Ovary (tissue), 9 donors: Measurements from ENCODE around the gene ANKRD33. TPM values are rescaled to one million over a fixed set of nuclear protein-coding genes. Genes with fewer than 3 reads are reported as not detected.

ENCODE experiments used
- DNase-seq, 5 donors: peaks; one replicate each; pipeline ENCODE4 v3.0.0-alpha.2; 2019 to 2020
- H3K27ac ChIP-seq, 2 donors: fragments of 200-600 bp; one replicate each; pipeline versions ENCODE4 v1.5.1 to v1.8.0; 2019 to 2022
- H3K27me3 ChIP-seq: fragments of 200-600 bp; one replicate; pipeline ENCODE4 v1.8.0; 2022
- H3K36me3 ChIP-seq: fragments of 200-600 bp; sonication (generic); one replicate; pipeline ENCODE4 v1.5.1; 2019
- H3K4me1 ChIP-seq: one replicate; pipeline ENCODE4 v1.8.1; 2013; ENCODE audit warnings: mild to moderate bottlenecking, moderate library complexity; ENCODE audit not compliant: insufficient read depth
- H3K4me3 ChIP-seq: fragments of 200-600 bp; sonication (generic); one replicate; pipeline ENCODE4 v1.5.1; 2017
- H3K9me3 ChIP-seq, 2 donors: fragments of 200-600 bp in 1 of 2; sonication (generic) in 1 of 2; one replicate each; pipeline versions ENCODE4 v1.5.1 to v1.8.1; 2013 to 2019; ENCODE audit warnings: mild to moderate bottlenecking in 1 of 2, moderate library complexity in 1 of 2
- EP300 ChIP-seq: sonication (generic); formaldehyde crosslinking; IDR thresholded peaks from one replicate; pipeline ENCODE4 v1.6.1; 2017; ENCODE audit warnings: antibody characterized with exemption
- POLR2A ChIP-seq: fragments of 450-650 bp; IDR thresholded peaks from one replicate; pipeline ENCODE4 v1.6.1; 2017; ENCODE audit warnings: antibody characterized with exemption, mild to moderate bottlenecking, moderate library complexity
- WGBS, 3 donors: extraction: QIAGEN DNeasy Blood & Tissue Kit in 1 of 3; methylation state at CpG; one replicate each; pipeline versions ENCODE4 v1.1.5 to v1.1.7; 2013 to 2017; 5-methylcytosine and 5-hydroxymethylcytosine counted together
- intact Hi-C, 4 donors: fragments of 100-400 bp; cut with DNase I; formaldehyde crosslinking; loops; one replicate each; pipeline versions ENCODE4 v1.11.0 to v1.15.1; 2022 to 2023
- polyA plus RNA-seq, 2 donors: library from polyadenylated mRNA; stranded (reverse); fragments of 200-250 nt in 1 of 2; fragments of 350-450 nt in 1 of 2; fragmentation: Illumina TruSeq in 1 of 2; extraction: RNeasy Lipid Tissue Mini Kit (QIAGEN cat#74804) in 1 of 2; gene quantifications; one replicate each; pipeline ENCODE4 v1.2.3, GENCODE V29; 2013 to 2014
- total RNA-seq, 7 donors: library from RNA; depleted of rRNA in 2 of 7; stranded (reverse); fragments of >200 nt in 2 of 7; fragmentation: NEBNext Ultra II Directional in 3 of 7; extraction: Animal tissue kit (Norgen Biotek cat#: 25700) in 3 of 7; gene quantifications; one replicate each; pipeline versions ENCODE4 v1.1.0 to v1.2.4, GENCODE V29; 2016 to 2023
- TF ChIP-seq, protein P1 (sequence below), 3 donors: fragments of 450-650 bp in 2 of 3; fragments of 200-600 bp in 1 of 3; IDR thresholded peaks; one replicate each; pipeline versions ENCODE4 v1.5.1 to v1.8.0; 2016 to 2022; ENCODE audit warnings: antibody characterized with exemption in 3 of 3, mild to moderate bottlenecking in 1 of 3
- donor health status: DM: no; HTN: no; CAD: no; lungs with moderate emphysema.
- donor health status: DM: no; HTN: no; CAD: no.
- donor health status: Bipolar disorder and iron deficiency.
- donor health status: DM: yes; HTN: yes; CAD: no.
- donor health status: DM: no; HTN: no; CAD: no.
- donor health status: DM: yes; HTN: yes; CAD: no.

Gene ANKRD33
- total and polyA plus RNA-seq, 9 donors = not detected

GRCh38 chr12:51850081-51850964 lies 37.6 kb upstream of the ANKRD33 start:
- WGBS, 3 donors = 65 to 77% (median 71%) methylated on average over 8 of the region's 8 CpGs
- intact Hi-C loops = no loop called here

DNA sequence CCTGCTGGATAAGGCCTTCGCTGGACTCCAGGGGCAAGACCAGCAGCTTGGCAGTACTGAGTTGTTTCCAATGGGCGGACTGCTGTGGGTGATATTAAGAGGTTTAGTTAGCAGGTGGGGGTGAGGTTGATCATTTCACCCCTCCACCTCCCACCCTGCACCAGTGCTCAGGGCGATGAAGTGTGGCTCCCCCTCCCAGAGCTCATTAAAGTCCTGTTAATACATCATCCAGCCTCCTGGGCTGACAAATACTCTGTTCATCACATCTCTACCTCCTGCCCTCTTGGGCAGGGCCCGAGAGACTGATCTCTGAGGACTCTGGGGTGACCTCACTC lies 37.0 kb upstream of the ANKRD33 start:
- H3K4me1 ChIP-seq = peaks cover 2% of the 10 kb centered on the region
- 64 to 78% (median 65%) methylated on average over 4 of the region's 4 CpGs for WGBS, 3 donors
- no peak overlapping the region for H3K27ac ChIP-seq

More at GRCh38 chr12:51850081-51850964, 37.6 kb upstream of the ANKRD33 start:
- Histone ChIP-seq H3K4me3 (no peak overlapping the region), H3K27me3 (no peaks in the 10 kb centered on the region), H3K4me1 (peaks cover 2% of the 10 kb centered on the region), H3K36me3 (no peaks in the 10 kb centered on the region), H3K27ac (no peak overlapping the region), H3K9me3 (no peaks in the 10 kb centered on the region)
- DNase-seq = no peak
- TF ChIP-seq EP300 (no peak), POLR2A (no peak)
- TF ChIP-seq, protein P1, sequence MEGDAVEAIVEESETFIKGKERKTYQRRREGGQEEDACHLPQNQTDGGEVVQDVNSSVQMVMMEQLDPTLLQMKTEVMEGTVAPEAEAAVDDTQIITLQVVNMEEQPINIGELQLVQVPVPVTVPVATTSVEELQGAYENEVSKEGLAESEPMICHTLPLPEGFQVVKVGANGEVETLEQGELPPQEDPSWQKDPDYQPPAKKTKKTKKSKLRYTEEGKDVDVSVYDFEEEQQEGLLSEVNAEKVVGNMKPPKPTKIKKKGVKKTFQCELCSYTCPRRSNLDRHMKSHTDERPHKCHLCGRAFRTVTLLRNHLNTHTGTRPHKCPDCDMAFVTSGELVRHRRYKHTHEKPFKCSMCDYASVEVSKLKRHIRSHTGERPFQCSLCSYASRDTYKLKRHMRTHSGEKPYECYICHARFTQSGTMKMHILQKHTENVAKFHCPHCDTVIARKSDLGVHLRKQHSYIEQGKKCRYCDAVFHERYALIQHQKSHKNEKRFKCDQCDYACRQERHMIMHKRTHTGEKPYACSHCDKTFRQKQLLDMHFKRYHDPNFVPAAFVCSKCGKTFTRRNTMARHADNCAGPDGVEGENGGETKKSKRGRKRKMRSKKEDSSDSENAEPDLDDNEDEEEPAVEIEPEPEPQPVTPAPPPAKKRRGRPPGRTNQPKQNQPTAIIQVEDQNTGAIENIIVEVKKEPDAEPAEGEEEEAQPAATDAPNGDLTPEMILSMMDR (IDR thresholded peaks at IDR 0.05) = no peak

DNA sequence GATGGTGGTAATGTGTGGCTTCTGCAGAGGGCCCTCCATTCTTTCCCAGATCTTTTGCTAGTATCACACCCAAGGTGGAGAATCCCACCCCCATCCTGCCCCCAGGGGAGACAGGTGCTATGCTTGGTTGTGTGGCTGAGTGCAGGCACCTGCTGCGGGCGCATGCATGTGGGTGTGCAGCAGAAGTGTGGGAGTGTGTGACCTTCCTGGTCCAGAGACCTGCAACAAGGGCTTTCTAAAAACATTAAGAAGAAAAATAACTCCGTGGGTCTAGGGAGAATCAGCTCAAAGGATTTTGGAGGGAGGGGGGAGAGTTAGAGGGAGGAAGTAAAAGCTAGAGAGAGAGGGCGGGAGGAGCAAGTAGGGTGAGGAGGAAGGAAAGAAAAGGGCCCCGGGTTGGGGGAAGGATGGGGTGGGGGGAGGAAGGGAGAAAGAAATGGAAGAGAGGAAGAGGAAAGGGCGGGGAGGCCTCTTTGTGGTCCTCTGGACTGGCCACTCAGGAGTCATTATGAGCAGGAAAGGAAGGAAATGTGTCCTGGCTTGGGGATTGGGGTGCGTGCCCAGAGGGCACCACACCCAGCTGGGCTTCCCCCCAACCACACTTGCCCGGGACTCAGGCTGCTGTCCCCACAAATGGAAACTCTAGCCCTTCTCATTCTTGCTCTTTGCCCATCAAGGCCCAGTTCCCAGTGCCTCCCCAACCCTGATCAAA lies 36.3 kb upstream of the ANKRD33 start:
- WGBS, 3 donors = 50 to 52% (median 51%) methylated on average over 8 of the region's 8 CpGs
- Histone ChIP-seq H3K36me3 (no peaks in the 10 kb centered on the region), H3K4me3 (no peak overlapping the region), H3K9me3 (no peaks in the 10 kb centered on the region), H3K27ac (no peak overlapping the region), H3K4me1 (peaks cover 2% of the 10 kb centered on the region), H3K27me3 (no peaks in the 10 kb centered on the region)
- no peak for DNase-seq
- intact Hi-C loops = no loop called here
- TF ChIP-seq POLR2A = no peak
- TF ChIP-seq EP300 = no peak
- TF ChIP-seq, protein P1 (IDR thresholded peaks at IDR 0.05) = no peak

More for the DNA sequence above, 37.0 kb upstream of the ANKRD33 start:
- Histone ChIP-seq H3K36me3 (no peaks in the 10 kb centered on the region), H3K4me3 (no peak overlapping the region), H3K9me3 (no peaks in the 10 kb centered on the region), H3K27me3 (no peaks in the 10 kb centered on the region)
- TF ChIP-seq POLR2A = no peak
- TF ChIP-seq, protein P1 (IDR thresholded peaks at IDR 0.05) = no peak
- TF ChIP-seq EP300 = no peak
- DNase-seq = no peak
- intact Hi-C loops = no loop called here

DNA sequence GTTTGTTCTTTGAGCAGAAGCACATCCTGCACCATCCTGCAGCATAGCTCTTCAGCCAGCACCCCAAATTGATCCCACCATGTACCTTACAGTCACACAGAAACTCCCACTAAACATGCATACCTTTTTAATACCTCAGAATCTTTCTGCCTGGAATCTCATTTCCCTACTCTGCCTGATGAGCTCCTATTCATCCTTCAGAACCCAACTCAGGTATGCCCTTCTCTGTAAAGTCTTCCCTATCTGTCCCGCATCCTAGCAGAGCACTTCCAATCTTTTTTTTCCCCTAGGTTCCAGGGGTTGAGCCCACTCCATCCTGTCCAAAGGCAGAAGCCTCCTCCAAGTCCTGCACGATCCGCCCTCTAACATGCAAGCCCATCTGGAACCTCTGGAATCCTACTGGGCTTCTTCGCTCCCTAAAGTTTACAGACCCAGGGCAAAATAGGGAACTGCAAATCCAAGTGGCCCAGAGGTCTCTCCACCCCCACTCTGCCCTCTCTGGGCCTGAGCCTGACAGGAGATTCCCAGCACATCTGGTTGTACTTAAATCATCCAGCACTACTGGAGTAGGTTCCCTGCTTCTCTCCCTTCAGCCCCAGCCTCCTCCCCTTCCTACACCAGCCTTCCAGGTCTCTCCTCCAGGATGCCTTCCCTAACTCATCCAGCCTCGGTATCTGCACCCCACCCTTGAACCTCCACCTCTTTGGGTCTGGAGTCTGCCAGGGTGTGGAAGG lies 35.3 kb upstream of the ANKRD33 start:
- intact Hi-C loops = no loop called here
- Histone ChIP-seq H3K27me3 (no peaks in the 10 kb centered on the region), H3K4me3 (no peak overlapping the region), H3K4me1 (no peaks in the 10 kb centered on the region), H3K9me3 (no peaks in the 10 kb centered on the region), H3K36me3 (no peaks in the 10 kb centered on the region), H3K27ac (no peak overlapping the region)
- TF ChIP-seq EP300 (no peak), POLR2A (no peak)
- TF ChIP-seq, protein P1 (IDR thresholded peaks at IDR 0.05) = no peak
- DNase-seq = no peak
- WGBS, 3 donors = 81 to 83% (median 81%) methylated on average over 5 of the region's 5 CpGs
